Transverse colon (tissue), 4 donors: ENCODE results near the gene ANO3.

ENCODE experiments used
- EP300 ChIP-seq: sonication (generic); formaldehyde crosslinking; IDR thresholded peaks from one replicate; pipeline ENCODE4 v1.6.1; 2017; ENCODE audit warnings: antibody characterized with exemption, low read depth
- POLR2A ChIP-seq: fragments of 450-650 bp; IDR thresholded peaks from one replicate; pipeline ENCODE4 v1.6.1; 2016; ENCODE audit warnings: antibody characterized with exemption, mild to moderate bottlenecking, moderate library complexity
- POLR2AphosphoS5 ChIP-seq, 3 donors: sonication (generic); formaldehyde crosslinking; IDR thresholded peaks; one replicate each; pipeline ENCODE4 v1.6.1; 2016; ENCODE audit warnings: antibody characterized with exemption in 3 of 3
- TF ChIP-seq, protein P1 (sequence below), 5 experiments: fragments of 200-600 bp in 3 of 5; fragments of 450-650 bp in 2 of 5; sonication (generic) in 3 of 5; IDR thresholded peaks; 1 replicate in 2 of 5; 2 replicates in 3 of 5; pipeline ENCODE4 v1.5.1; 2016 to 2017; ENCODE audit warnings: antibody characterized with exemption in 5 of 5, inconsistent platforms in 3 of 5, mild to moderate bottlenecking in 2 of 5, moderate library complexity in 1 of 5

DNA sequence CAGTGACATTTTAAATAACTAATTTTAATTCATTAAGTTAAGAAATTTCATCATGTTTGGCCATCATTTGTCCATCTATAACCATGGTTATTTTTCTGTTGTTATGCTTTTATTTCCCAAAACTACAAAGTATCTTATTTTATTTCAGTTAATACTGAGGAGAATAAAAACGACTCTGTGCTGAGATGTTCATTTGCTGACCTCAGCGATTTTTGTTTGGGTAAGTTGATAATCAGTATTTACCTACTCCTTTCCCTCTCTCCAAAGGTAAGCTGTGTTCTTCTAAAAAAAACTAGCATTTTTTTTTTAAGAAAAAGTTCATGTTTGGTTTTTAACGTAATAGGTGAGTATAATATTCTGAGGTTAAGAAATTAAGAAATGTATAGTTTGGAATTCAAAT, 111.7 kb downstream of the ANO3 start:
- TF ChIP-seq, protein P1, sequence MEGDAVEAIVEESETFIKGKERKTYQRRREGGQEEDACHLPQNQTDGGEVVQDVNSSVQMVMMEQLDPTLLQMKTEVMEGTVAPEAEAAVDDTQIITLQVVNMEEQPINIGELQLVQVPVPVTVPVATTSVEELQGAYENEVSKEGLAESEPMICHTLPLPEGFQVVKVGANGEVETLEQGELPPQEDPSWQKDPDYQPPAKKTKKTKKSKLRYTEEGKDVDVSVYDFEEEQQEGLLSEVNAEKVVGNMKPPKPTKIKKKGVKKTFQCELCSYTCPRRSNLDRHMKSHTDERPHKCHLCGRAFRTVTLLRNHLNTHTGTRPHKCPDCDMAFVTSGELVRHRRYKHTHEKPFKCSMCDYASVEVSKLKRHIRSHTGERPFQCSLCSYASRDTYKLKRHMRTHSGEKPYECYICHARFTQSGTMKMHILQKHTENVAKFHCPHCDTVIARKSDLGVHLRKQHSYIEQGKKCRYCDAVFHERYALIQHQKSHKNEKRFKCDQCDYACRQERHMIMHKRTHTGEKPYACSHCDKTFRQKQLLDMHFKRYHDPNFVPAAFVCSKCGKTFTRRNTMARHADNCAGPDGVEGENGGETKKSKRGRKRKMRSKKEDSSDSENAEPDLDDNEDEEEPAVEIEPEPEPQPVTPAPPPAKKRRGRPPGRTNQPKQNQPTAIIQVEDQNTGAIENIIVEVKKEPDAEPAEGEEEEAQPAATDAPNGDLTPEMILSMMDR (IDR thresholded peaks at IDR 0.05): no peak
- no peak for TF ChIP-seq POLR2A
- TF ChIP-seq EP300: no peak
- TF ChIP-seq POLR2AphosphoS5 (IDR thresholded peaks at IDR 0.05): no peak
